Activated B cell treated with CpG ODN at 0.5 μM for 24 hours (primary cell): ENCODE data around the gene PIP4K2C. TPM values are rescaled to one million over a fixed set of nuclear protein-coding genes. Genes with fewer than 3 reads are reported as not detected.

Experiments used
- ATAC-seq: fragments of 200-7000 bp; cut with Tn5 transposase; one replicate; pipeline ENCODE4 v1.10.0; 2021; ENCODE audit warnings: low read depth, mild to moderate bottlenecking, moderate library complexity
- CTCF ChIA-PET: fragments of 350-600 bp; sonication (Branson Sonifier 250); formaldehyde crosslinking; loops from one replicate; lab custom pipeline; 2021; ENCODE audit warnings: antibody characterized with exemption; lab: Charles Lee
- POLR2A ChIA-PET: fragments of 350-600 bp; sonication (Branson Sonifier 250); formaldehyde crosslinking; loops from one replicate; lab custom pipeline; 2021; ENCODE audit warnings: antibody characterized with exemption; lab: Charles Lee
- DNase-seq: peaks from one replicate; pipeline ENCODE4 v3.0.0; 2022
- H3K27ac Mint-ChIP-seq: one replicate; pipeline ENCODE4 v1.8.0; 2020; ENCODE audit warnings: mixed read lengths
- H3K27me3 Mint-ChIP-seq: one replicate; pipeline ENCODE4 v1.8.0; 2021; ENCODE audit warnings: mixed read lengths
- H3K36me3 Mint-ChIP-seq: one replicate; pipeline ENCODE4 v1.8.0; 2021; ENCODE audit warnings: low read depth, mixed read lengths
- H3K4me1 Mint-ChIP-seq: one replicate; pipeline ENCODE4 v1.8.0; 2021; ENCODE audit warnings: mixed read lengths
- H3K4me3 Mint-ChIP-seq: one replicate; pipeline ENCODE4 v1.8.0; 2020; ENCODE audit warnings: mild to moderate bottlenecking, mixed read lengths
- H3K9me3 Mint-ChIP-seq: one replicate; pipeline ENCODE4 v1.8.0; 2020; ENCODE audit warnings: mixed read lengths
- CTCF ChIP-seq: fragments of 200-600 bp; IDR thresholded peaks from one replicate; pipeline ENCODE4 v1.8.0; 2022; ENCODE audit warnings: antibody characterized with exemption, mild to moderate bottlenecking
- intact Hi-C: fragments of 100-400 bp; cut with micrococcal nuclease; formaldehyde crosslinking; loops from one replicate; pipeline ENCODE4 v1.15.1; 2024
- total RNA-seq: library from RNA; stranded (reverse); gene quantifications from 2 replicates; pipeline ENCODE4 v1.2.3, GENCODE V29; 2022

Gene PIP4K2C
- total RNA-seq, 1 donor from 2014 or later, result 16.5 TPM

DNA sequence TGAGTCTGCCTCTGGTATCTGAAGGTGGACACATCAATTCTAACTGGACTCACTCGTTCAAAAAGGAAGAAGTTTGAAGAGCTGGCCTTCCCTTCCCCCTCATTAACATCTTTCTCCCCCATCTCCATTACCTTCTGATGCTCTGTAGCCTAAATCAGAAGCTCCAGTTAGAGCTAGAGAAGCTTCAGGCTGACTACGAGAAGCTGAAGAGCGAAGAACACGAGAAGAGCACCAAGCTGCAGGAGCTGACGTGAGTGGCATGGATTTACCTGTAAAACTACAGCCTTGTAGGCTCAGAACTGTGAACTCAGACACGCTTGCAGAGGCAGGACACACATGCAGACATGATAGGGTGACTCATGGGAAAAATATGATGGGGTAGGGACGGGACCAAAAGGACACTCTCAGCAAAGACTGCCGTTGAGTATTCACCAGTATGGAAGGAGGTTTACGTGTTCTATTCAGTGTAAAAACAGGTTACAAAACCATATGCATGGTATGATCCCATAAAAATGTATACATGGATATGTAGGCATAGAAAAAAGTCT is 14.3 kb upstream of the PIP4K2C start:
- intact Hi-C loops, result no loop called here
- POLR2A ChIA-PET, result no interaction called here
- ATAC-seq, result no peak
- Mint-ChIP-seq H3K4me1 (no peaks in the 10 kb centered on the region), H3K27ac (no peak overlapping the region), H3K9me3 (no peaks in the 10 kb centered on the region), H3K4me3 (no peak overlapping the region), H3K27me3 (peaks cover 6% of the 10 kb centered on the region), H3K36me3 (no peaks in the 10 kb centered on the region)
- no peak for TF ChIP-seq CTCF
- no peak for DNase-seq
- CTCF ChIA-PET, result no interaction called here

- Mint-ChIP-seq H3K36me3 (no peaks in the 10 kb centered on the region), H3K9me3 (no peaks in the 10 kb centered on the region), H3K4me3 (no peak overlapping the region), H3K27me3 (peaks cover 8% of the 10 kb centered on the region), H3K27ac (no peak overlapping the region), H3K4me1 (peaks cover under 1% of the 10 kb centered on the region)
- no peak for ATAC-seq
- intact Hi-C loops, result no loop called here
- ChIA-PET CTCF (interaction anchor here (1.1 kb wide), 1 partner anchor 60 kb away, joined by 3 read pairs; no protein-coding TSS in a partner anchor), POLR2A (interaction anchor here (0.6 kb wide), 1 partner anchor 197 kb away, joined by 3 read pairs; no protein-coding TSS in a partner anchor)
- no peak for TF ChIP-seq CTCF
- no peak for DNase-seq
These were observed 12.8 kb upstream of the PIP4K2C start for GRCh38 chr12:57577981-57578758.

- Mint-ChIP-seq H3K9me3 (no peaks in the 10 kb centered on the region), H3K36me3 (no peaks in the 10 kb centered on the region), H3K27ac (no peak overlapping the region), H3K4me1 (peaks cover 4% of the 10 kb centered on the region), H3K4me3 (no peak overlapping the region), H3K27me3 (peaks cover 13% of the 10 kb centered on the region)
- ATAC-seq (no peak), DNase-seq (no peak)
- intact Hi-C loops, result no loop called here
- ChIA-PET POLR2A (no interaction called here), CTCF (no interaction called here)
- TF ChIP-seq CTCF, result no peak
These were observed 12.0 kb upstream of the PIP4K2C start for GRCh38 chr12:57579011-57579410.

DNA sequence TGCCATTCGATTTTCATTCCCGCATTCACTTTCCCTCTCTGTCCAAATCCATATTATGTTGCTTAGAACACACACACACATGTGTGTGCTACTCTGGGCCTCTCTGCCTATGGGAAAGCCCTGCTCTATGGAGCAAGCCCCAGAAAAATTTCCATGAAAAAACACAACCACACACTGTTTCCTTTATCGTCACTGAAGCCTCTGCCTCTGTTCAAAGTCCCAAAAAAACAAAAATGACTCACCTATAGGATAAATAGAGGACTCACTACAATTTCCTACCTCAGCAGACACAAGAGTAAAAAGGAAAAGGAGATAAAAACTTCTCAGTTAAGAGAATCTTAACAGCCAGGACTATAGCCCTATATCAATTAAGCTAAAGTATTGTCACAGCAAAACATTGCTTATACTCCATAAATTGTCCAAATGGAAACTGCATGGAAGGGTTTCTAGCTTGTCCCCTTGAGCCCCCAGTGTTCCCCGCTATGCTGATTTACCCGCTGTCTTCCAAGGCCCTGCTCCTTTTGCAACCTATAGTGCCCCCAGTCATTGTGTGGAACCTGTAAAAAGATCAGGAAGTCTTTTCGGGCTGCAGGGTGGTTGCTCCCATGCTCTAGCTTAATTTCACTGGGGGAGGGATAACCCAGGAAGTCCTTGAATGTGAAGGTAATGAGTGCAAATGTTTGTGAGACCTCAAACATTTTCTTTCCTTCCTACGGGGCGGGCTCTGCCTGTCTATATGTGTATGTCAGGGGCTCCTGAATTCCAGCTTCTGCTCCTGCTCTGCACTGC is 11.1 kb upstream of the PIP4K2C start:
- H3K4me3 Mint-ChIP-seq, result no peak overlapping the region
- no peak for DNase-seq
- no peak for ATAC-seq
- H3K27ac Mint-ChIP-seq, result no peak overlapping the region
- no peak for TF ChIP-seq CTCF
- H3K27me3 Mint-ChIP-seq, result peaks cover 15% of the 10 kb centered on the region
- ChIA-PET CTCF (interaction anchor here (6.6 kb wide), 1 partner anchor 42 kb away, joined by 126 read pairs; no protein-coding TSS in a partner anchor), POLR2A (no interaction called here)
- intact Hi-C loops, result no loop called here
- peaks cover 4% of the 10 kb centered on the region for H3K4me1 Mint-ChIP-seq
- no peaks in the 10 kb centered on the region for H3K36me3 Mint-ChIP-seq
- no peaks in the 10 kb centered on the region for H3K9me3 Mint-ChIP-seq

DNA sequence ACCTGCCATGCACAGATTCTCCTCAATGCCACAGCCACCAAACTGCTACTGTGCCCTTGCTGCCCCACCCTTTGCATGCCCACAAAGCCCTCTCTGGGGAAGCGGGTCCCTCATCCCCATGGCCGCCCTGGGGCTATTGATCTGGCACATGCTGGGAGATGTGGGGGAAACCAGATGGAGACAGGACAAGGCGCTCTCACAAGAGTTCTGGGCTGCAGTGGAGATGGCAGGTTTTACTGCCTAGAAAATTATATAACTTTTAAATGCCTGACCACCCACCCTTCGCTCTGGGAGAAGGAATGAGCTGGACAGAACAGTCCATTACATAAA is 10.6 kb upstream of the PIP4K2C start:
- H3K9me3 Mint-ChIP-seq, result no peaks in the 10 kb centered on the region
- POLR2A ChIA-PET, result no interaction called here

More for the DNA sequence above, 10.6 kb upstream of the PIP4K2C start:
- Mint-ChIP-seq H3K27me3 (peaks cover 13% of the 10 kb centered on the region), H3K36me3 (no peaks in the 10 kb centered on the region), H3K4me1 (peaks cover 4% of the 10 kb centered on the region), H3K4me3 (no peak overlapping the region), H3K27ac (no peak overlapping the region)
- no peak for TF ChIP-seq CTCF
- ATAC-seq, result no peak
- intact Hi-C loops, result no loop called here
- DNase-seq, result no peak
- CTCF ChIA-PET, result interaction anchor here (6.6 kb wide), 1 partner anchor 42 kb away, joined by 126 read pairs; no protein-coding TSS in a partner anchor
